Testis (tissue), 2 donors: ENCODE data around the gene FBLN1.

Experiments used
- CTCF ChIP-seq, 3 experiments: fragments of 450-650 bp in 2 of 3; fragments of 200-600 bp in 1 of 3; sonication (generic) in 1 of 3; IDR thresholded peaks; one replicate each; pipeline ENCODE4 v1.5.1; 2016 to 2019; ENCODE audit warnings: antibody characterized with exemption in 3 of 3, mild to moderate bottlenecking in 2 of 3, moderate library complexity in 1 of 3
- POLR2A ChIP-seq: fragments of 450-650 bp; IDR thresholded peaks from one replicate; pipeline ENCODE4 v1.6.1; 2017; ENCODE audit warnings: antibody characterized with exemption, mild to moderate bottlenecking, moderate library complexity

DNA sequence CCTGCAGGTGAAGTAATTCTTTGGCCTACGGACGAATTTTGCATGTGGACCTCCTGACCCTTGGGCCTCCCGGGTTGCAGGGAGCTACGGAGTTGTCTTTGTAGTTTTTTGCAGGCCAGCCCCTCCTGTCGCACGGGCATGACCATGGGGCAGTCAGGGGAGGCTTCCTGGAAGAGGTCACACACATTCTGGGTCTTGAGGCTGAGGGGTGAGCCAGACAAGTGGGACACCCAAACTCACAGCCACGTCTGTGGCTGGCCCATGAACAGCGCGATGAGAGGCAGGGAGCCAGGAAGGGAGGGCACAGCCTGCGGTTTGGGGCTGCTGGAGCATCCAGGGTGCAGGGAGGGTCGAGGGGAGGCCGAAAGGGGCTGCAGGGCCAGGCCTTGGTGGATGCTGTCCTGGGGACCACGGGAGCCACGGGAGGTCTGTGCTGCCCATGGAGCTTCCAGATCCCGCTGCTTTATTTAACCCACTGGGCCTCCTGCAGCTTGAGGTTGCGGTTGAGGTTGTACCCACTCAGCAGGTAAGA, 78.9 kb downstream of the FBLN1 start:
- TF ChIP-seq CTCF (IDR thresholded peaks at IDR 0.05) (no peak), POLR2A (no peak)
